K562 (cell line): ENCODE data around the gene PLCB4.

Source experiments
- BHLHE40 ChIP-seq: IDR thresholded peaks from 2 replicates; pipeline ENCODE4 v1.6.1; 2011; ENCODE audit warnings: low read length, improper control_type of control experiment
- CAMTA2 ChIP-seq: fragments of 250-450 bp; sonication (Bioruptor Pico); conservative IDR thresholded peaks from 2 replicates; pipeline ENCODE4 v1.5.1; 2022
- FUS ChIP-seq: fragments of 200-400 bp; formaldehyde crosslinking; optimal IDR thresholded peaks from 2 replicates; pipeline ENCODE3; 2017; ENCODE audit warnings: low read depth, low read length
- GTF2E2 ChIP-seq: fragments of 200-800 bp; sonication (Bioruptor generic); IDR thresholded peaks from 2 replicates; pipeline ENCODE4 v1.6.1; 2016; ENCODE audit warnings: missing genetic modification characterization, missing compliant biosample characterization
- ZNF324 ChIP-seq: fragments of 250-450 bp; sonication (Bioruptor Pico); IDR thresholded peaks from 2 replicates; pipeline ENCODE4 v1.4.0; 2020; ENCODE audit warnings: mild to moderate bottlenecking
- TF ChIP-seq, protein P1 (sequence below): fragments of 250-450 bp; sonication (Bioruptor Pico); IDR thresholded peaks from 2 replicates; pipeline ENCODE4 v1.4.0; 2020

DNA sequence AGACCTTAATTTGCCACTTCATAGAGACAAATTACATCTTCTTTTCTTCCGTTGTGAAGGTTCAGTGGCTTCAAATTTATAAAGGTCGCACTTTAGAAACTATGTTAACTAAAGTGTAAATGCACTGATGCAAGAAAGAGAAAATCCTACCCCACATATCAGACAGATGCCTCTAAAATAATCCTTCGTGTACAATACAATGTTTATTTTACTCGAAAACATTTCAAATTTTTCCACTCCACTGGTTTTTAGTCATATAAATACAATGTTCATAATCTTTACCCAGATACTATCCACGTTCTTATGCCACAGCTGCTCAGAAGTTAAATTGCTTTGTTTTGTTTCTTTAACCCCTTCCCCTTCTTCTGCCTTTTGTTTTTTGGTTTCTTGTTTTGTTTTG is 305.2 kb downstream of the PLCB4 start:
- no peak for TF ChIP-seq BHLHE40
- TF ChIP-seq, protein P1, sequence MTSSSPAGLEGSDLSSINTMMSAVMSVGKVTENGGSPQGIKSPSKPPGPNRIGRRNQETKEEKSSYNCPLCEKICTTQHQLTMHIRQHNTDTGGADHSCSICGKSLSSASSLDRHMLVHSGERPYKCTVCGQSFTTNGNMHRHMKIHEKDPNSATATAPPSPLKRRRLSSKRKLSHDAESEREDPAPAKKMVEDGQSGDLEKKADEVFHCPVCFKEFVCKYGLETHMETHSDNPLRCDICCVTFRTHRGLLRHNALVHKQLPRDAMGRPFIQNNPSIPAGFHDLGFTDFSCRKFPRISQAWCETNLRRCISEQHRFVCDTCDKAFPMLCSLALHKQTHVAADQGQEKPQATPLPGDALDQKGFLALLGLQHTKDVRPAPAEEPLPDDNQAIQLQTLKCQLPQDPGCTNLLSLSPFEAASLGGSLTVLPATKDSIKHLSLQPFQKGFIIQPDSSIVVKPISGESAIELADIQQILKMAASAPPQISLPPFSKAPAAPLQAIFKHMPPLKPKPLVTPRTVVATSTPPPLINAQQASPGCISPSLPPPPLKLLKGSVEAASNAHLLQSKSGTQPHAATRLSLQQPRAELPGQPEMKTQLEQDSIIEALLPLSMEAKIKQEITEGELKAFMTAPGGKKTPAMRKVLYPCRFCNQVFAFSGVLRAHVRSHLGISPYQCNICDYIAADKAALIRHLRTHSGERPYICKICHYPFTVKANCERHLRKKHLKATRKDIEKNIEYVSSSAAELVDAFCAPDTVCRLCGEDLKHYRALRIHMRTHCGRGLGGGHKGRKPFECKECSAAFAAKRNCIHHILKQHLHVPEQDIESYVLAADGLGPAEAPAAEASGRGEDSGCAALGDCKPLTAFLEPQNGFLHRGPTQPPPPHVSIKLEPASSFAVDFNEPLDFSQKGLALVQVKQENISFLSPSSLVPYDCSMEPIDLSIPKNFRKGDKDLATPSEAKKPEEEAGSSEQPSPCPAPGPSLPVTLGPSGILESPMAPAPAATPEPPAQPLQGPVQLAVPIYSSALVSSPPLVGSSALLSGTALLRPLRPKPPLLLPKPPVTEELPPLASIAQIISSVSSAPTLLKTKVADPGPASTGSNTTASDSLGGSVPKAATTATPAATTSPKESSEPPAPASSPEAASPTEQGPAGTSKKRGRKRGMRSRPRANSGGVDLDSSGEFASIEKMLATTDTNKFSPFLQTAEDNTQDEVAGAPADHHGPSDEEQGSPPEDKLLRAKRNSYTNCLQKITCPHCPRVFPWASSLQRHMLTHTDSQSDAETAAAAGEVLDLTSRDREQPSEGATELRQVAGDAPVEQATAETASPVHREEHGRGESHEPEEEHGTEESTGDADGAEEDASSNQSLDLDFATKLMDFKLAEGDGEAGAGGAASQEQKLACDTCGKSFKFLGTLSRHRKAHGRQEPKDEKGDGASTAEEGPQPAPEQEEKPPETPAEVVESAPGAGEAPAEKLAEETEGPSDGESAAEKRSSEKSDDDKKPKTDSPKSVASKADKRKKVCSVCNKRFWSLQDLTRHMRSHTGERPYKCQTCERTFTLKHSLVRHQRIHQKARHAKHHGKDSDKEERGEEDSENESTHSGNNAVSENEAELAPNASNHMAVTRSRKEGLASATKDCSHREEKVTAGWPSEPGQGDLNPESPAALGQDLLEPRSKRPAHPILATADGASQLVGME = no peak
- TF ChIP-seq FUS = no peak
- TF ChIP-seq CAMTA2 (CRISPR knock-in tag) = no peak
- no peak for TF ChIP-seq ZNF324 (CRISPR knock-in tag)
- no peak for TF ChIP-seq GTF2E2
